Pancreas (tissue), 10 donors: ENCODE results near the gene XPC. TPM values are rescaled to one million over a fixed set of nuclear protein-coding genes. Genes with fewer than 3 reads are reported as not detected.

ENCODE experiments used
- ATAC-seq, 4 donors: fragments of 200-7000 bp; cut with Tn5 transposase; one replicate each; pipeline versions ENCODE4 v1.8.0 to v1.9.1; 2020; ENCODE audit warnings: mild to moderate bottlenecking in 4 of 4, moderate library complexity in 4 of 4
- DNase-seq, 6 donors: peaks; one replicate each; pipeline ENCODE4 v3.0.0-alpha.2; 2020
- FAIRE-seq: peaks from 2 replicates; lab custom pipeline; 2012; peaks lifted over from hg19 to GRCh38; lab: Jason Lieb, UNC
- H3K27ac ChIP-seq, 4 donors: fragments of 200-600 bp; sonication (generic); 1 replicate in 3 of 4; 2 replicates in 1 of 4; pipeline versions ENCODE4 v1.5.0 to v1.8.0; 2020
- H3K27me3 ChIP-seq, 4 donors: fragments of 200-600 bp; one replicate each; pipeline ENCODE4 v1.8.0; 2021
- H3K36me3 ChIP-seq, 3 donors: fragments of 200-600 bp; sonication (generic) in 1 of 3; one replicate each; pipeline versions ENCODE4 v1.5.0 to v1.8.0; 2020 to 2021
- H3K4me1 ChIP-seq, 3 donors: fragments of 200-600 bp; one replicate each; pipeline ENCODE4 v1.8.0; 2021
- H3K4me3 ChIP-seq, 4 donors: fragments of 200-600 bp; sonication (generic) in 2 of 4; one replicate each; pipeline versions ENCODE4 v1.5.0 to v1.8.0; 2020 to 2021
- H3K9me3 ChIP-seq, 4 donors: fragments of 200-600 bp; one replicate each; pipeline ENCODE4 v1.8.0; 2021
- CTCF ChIP-seq, 4 donors: fragments of 200-600 bp; sonication (generic) in 3 of 4; IDR thresholded peaks; one replicate each; pipeline versions ENCODE4 v1.5.0 to v1.8.0; 2021; ENCODE audit warnings: antibody characterized with exemption in 4 of 4
- WGBS, 2 donors: extraction: QIAGEN DNeasy Blood & Tissue Kit; methylation state at CpG; one replicate each; pipeline ENCODE4 v1.1.7; 2013; 5-methylcytosine and 5-hydroxymethylcytosine counted together
- intact Hi-C, 3 donors: fragments of 100-400 bp; cut with DNase I; formaldehyde crosslinking; loops; one replicate each; pipeline versions ENCODE4 v1.11.1 to v1.14.2; 2022
- polyA plus RNA-seq, 2 donors: library from polyadenylated mRNA; stranded (reverse); fragments of 200-250 nt; gene quantifications; one replicate each; pipeline ENCODE4 v1.2.3, GENCODE V29; 2013
- total RNA-seq, 6 donors: library from RNA; stranded (reverse); fragmentation: NEBNext Ultra II Directional in 4 of 6; extraction: Animal tissue kit (Norgen Biotek cat#: 25700) in 4 of 6; gene quantifications; one replicate each; pipeline versions ENCODE4 v1.2.1 to v1.2.4, GENCODE V29; 2021 to 2023
- donor health status: healthy with polysubstance abuse.
- donor health status: DM: no; HTN: no; CAD: no; lungs with moderate emphysema.
- donor health status: DM: no; HTN: no; CAD: no.
- donor health status: control.
- donor health status: control.
- donor health status: Bipolar disorder and iron deficiency.
- donor health status: DM: yes; HTN: yes; CAD: no.
- donor health status: DM: no; HTN: no; CAD: no.
- donor health status: DM: no; HTN: no; CAD: no.
- donor health status: DM: yes; HTN: yes; CAD: no.

The XPC gene
- total and polyA plus RNA-seq, 8 donors: 14.2 to 29.9 (median 19.5) TPM

GRCh38 chr3:14203521-14204079 is 25.2 kb upstream of the XPC start:
- Histone ChIP-seq H3K27me3 (no peaks in the 10 kb centered on the region), H3K27ac (no peak overlapping the region), H3K9me3 (no peaks in the 10 kb centered on the region), H3K4me3 (no peak overlapping the region), H3K4me1 (peaks cover 0 to 5% (median 4%) of the 10 kb centered on the region in 3 donors), H3K36me3 (peaks cover 0 to 6% (median 0%) of the 10 kb centered on the region in 3 donors)
- peak in 3 of 6 donors; percentile 41 to 73 (median 53) for DNase-seq
- intact Hi-C loops: loop anchor here in 2 of 3 donors (5.0 to 10.0 kb wide), 2 partner anchors 261 to 264 kb away; no protein-coding TSS in a partner anchor
- peak; percentile 77 to 91 (median 86) for ATAC-seq
- TF ChIP-seq CTCF (IDR thresholded peaks at IDR 0.05): peak; percentile 46 to 79 (median 78)
- 43 to 48% methylated on average over 10 of the region's 10 CpGs for WGBS, 2 donors
- FAIRE-seq: no peak

GRCh38 chr3:14202874-14203520 is 24.6 kb upstream of the XPC start:
- intact Hi-C loops: loop anchor here in 2 of 3 donors (5.0 to 10.0 kb wide), 2 partner anchors 262 to 264 kb away; no protein-coding TSS in a partner anchor
- no peak for FAIRE-seq

GRCh38 chr3:14201940-14202684 is 23.7 kb upstream of the XPC start:
- DNase-seq (peak in 2 of 6 donors; percentile 12 to 24), FAIRE-seq (no peak), ATAC-seq (peak; percentile 14 to 59 (median 41))
- no peaks in the 10 kb centered on the region for H3K9me3 ChIP-seq
- no peak overlapping the region for H3K4me3 ChIP-seq
- whole genome bisulfite sequencing, 2 donors: 29% methylated on average over 7 of the region's 7 CpGs
- no peak for TF ChIP-seq CTCF (IDR thresholded peaks at IDR 0.05)
- H3K36me3 ChIP-seq: peaks cover 0 to 12% (median 0%) of the 10 kb centered on the region in 3 donors
- intact Hi-C loops: loop anchor here in 2 of 3 donors (5.0 to 10.0 kb wide), 2 partner anchors 263 to 265 kb away; no protein-coding TSS in a partner anchor
- H3K27ac ChIP-seq: peak overlapping the region; percentile 16 to 48 (median 34)
- H3K27me3 ChIP-seq: no peaks in the 10 kb centered on the region
- peaks cover 0 to 5% (median 4%) of the 10 kb centered on the region in 3 donors for H3K4me1 ChIP-seq

More at GRCh38 chr3:14202874-14203520, 24.6 kb upstream of the XPC start:
- DNase-seq (no peak), ATAC-seq (no peak)
- no peaks in the 10 kb centered on the region for H3K27me3 ChIP-seq
- H3K36me3 ChIP-seq: peaks cover 0 to 12% (median 0%) of the 10 kb centered on the region in 3 donors
- TF ChIP-seq CTCF (IDR thresholded peaks at IDR 0.05): no peak
- no peaks in the 10 kb centered on the region for H3K9me3 ChIP-seq
- H3K4me3 ChIP-seq: no peak overlapping the region
- 58 to 68% methylated on average over 23 of the region's 23 CpGs for WGBS, 2 donors
- H3K27ac ChIP-seq: peak overlapping the region in 1 of 4 donors; percentile 35
- peaks cover 0 to 5% (median 4%) of the 10 kb centered on the region in 3 donors for H3K4me1 ChIP-seq

- H3K9me3 ChIP-seq: no peaks in the 10 kb centered on the region
- 79 to 85% methylated on average over 4 of the region's 4 CpGs for WGBS, 2 donors
- peaks cover 0 to 5% (median 4%) of the 10 kb centered on the region in 3 donors for H3K4me1 ChIP-seq
- FAIRE-seq (no peak), ATAC-seq (no peak), DNase-seq (no peak)
- no peaks in the 10 kb centered on the region for H3K27me3 ChIP-seq
- intact Hi-C loops: loop anchor here in 2 of 3 donors (5.0 to 10.0 kb wide), 2 partner anchors 264 to 266 kb away; no protein-coding TSS in a partner anchor
- H3K36me3 ChIP-seq: peaks cover 0 to 12% (median 0%) of the 10 kb centered on the region in 3 donors
- TF ChIP-seq CTCF (IDR thresholded peaks at IDR 0.05): no peak
- no peak overlapping the region for H3K4me3 ChIP-seq
- H3K27ac ChIP-seq: peak overlapping the region in 1 of 4 donors; percentile 48
These were observed 22.4 kb upstream of the XPC start for GRCh38 chr3:14200841-14201240.
